HG02943 (cell line): ENCODE data around the gene ACOX3.
A peak's percentile ranks its signal among the peaks of the same experiment; 100 is the strongest.
"Not testable (repeated sequence)": the region's sequence is repeated elsewhere in the genome, so short reads cannot be mapped to it uniquely, and the experiment has no call there.

Experiments
- ATAC-seq: cut with Tn5 transposase; IDR thresholded peaks from one replicate; pipeline ENCODE4 v1.9.1; 2021; ENCODE audit warnings: mild to moderate bottlenecking, low read depth, moderate library complexity; ENCODE audit not compliant: unreplicated experiment

ACOX3 gene

GRCh38 chr4:8435656-8436121, 4.8 kb downstream of the ACOX3 start:
- ATAC-seq: peak; percentile 60

GRCh38 chr4:8434251-8435073, 6.1 kb downstream of the ACOX3 start:
- no peak for ATAC-seq

GRCh38 chr4:8433136-8433535, 7.4 kb downstream of the ACOX3 start:
- no peak for ATAC-seq

GRCh38 chr4:8431553-8431952, 9.0 kb downstream of the ACOX3 start:
- no peak for ATAC-seq

GRCh38 chr4:8428288-8429097, 12.0 kb downstream of the ACOX3 start:
- peak; percentile 95 for ATAC-seq

- peak; percentile 51 for ATAC-seq
Observed at GRCh38 chr4:8427761-8428287, 12.7 kb downstream of the ACOX3 start.

- no peak for ATAC-seq
Observed at GRCh38 chr4:8427262-8427661, 13.3 kb downstream of the ACOX3 start.

GRCh38 chr4:8422786-8423185, 17.7 kb downstream of the ACOX3 start:
- no peak for ATAC-seq

- ATAC-seq: no peak
Observed at GRCh38 chr4:8422327-8422726, 18.2 kb downstream of the ACOX3 start.

- not testable (repeated sequence) for ATAC-seq
Observed at GRCh38 chr4:8420151-8420550, 20.4 kb downstream of the ACOX3 start.

- ATAC-seq: no peak
Observed at GRCh38 chr4:8419222-8420041, 21.1 kb downstream of the ACOX3 start.

GRCh38 chr4:8417071-8417614, 23.4 kb downstream of the ACOX3 start:
- ATAC-seq: no peak

GRCh38 chr4:8414377-8414776, 26.1 kb downstream of the ACOX3 start:
- no peak for ATAC-seq

GRCh38 chr4:8412288-8412687, 28.2 kb downstream of the ACOX3 start:
- no peak for ATAC-seq

GRCh38 chr4:8411351-8412180, 29.0 kb downstream of the ACOX3 start:
- ATAC-seq: no peak

GRCh38 chr4:8410641-8411271, 29.8 kb downstream of the ACOX3 start:
- no peak for ATAC-seq

GRCh38 chr4:8410066-8410625, 30.4 kb downstream of the ACOX3 start:
- ATAC-seq: no peak

GRCh38 chr4:8409264-8410065, 31.1 kb downstream of the ACOX3 start:
- ATAC-seq: no peak
